ENCODE results near the gene PTTG1. TPM values are rescaled to one million over a fixed set of nuclear protein-coding genes. Genes with fewer than 3 reads are reported as not detected.

The PTTG1 gene
- total RNA-seq, 2 experiments from 2014 or later = 132 to 139 TPM

DNA sequence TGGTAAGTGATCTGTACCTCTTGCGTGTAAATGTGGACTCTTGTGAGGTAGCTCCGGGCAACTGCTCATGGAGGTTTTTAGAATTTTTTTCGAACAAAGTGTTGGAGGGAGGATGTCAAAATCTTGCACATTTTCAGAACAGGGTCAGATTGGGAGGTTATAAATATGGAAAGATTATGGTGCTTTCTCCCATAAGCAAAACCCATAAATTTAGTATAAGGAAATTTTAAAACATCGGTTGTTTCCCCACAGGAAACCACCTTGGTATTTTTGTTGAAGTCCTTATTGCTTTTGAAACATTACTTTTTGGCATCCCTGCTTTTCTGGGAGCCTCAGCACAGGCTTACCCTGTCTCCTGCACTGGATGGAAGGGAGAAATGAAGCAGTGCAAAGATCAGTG is 33.9 kb downstream of the PTTG1 start:
- POLR2A ChIA-PET = no interaction called here

GRCh38 chr5:160456480-160457177 is 35.0 kb downstream of the PTTG1 start:
- TF ChIP-seq, protein P1, sequence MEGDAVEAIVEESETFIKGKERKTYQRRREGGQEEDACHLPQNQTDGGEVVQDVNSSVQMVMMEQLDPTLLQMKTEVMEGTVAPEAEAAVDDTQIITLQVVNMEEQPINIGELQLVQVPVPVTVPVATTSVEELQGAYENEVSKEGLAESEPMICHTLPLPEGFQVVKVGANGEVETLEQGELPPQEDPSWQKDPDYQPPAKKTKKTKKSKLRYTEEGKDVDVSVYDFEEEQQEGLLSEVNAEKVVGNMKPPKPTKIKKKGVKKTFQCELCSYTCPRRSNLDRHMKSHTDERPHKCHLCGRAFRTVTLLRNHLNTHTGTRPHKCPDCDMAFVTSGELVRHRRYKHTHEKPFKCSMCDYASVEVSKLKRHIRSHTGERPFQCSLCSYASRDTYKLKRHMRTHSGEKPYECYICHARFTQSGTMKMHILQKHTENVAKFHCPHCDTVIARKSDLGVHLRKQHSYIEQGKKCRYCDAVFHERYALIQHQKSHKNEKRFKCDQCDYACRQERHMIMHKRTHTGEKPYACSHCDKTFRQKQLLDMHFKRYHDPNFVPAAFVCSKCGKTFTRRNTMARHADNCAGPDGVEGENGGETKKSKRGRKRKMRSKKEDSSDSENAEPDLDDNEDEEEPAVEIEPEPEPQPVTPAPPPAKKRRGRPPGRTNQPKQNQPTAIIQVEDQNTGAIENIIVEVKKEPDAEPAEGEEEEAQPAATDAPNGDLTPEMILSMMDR (IDR thresholded peaks at IDR 0.05) = no peak
- DNase-seq (no peak), ATAC-seq (no peak)
- no peak overlapping the region for H3K4me3 Mint-ChIP-seq
- POLR2A ChIA-PET = no interaction called here
- H3K36me3 Mint-ChIP-seq (ENCODE audit: low read depth) = no peaks in the 10 kb centered on the region
- no peaks in the 10 kb centered on the region for H3K9me3 Mint-ChIP-seq
- no peaks in the 10 kb centered on the region for H3K27me3 Mint-ChIP-seq
- H3K4me1 Mint-ChIP-seq (ENCODE audit: low read depth) = peaks cover 38% of the 10 kb centered on the region
- intact Hi-C loops (cut with micrococcal nuclease) = no loop called here
- H3K27ac Mint-ChIP-seq = no peak overlapping the region
- CTCF ChIA-PET = interaction anchor here (3.6 to 6.2 kb wide), 2 partner anchors 11 to 17 kb away, joined by 18 to 76 read pairs; no protein-coding TSS in a partner anchor

More for the DNA sequence above, 33.9 kb downstream of the PTTG1 start:
- no peak overlapping the region for H3K4me3 Mint-ChIP-seq
- CTCF ChIA-PET = interaction anchor here (2.8 kb wide), 1 partner anchor 17 kb away, joined by 19 read pairs; no protein-coding TSS in a partner anchor
- ATAC-seq (no peak), DNase-seq (no peak)
- no peak overlapping the region for H3K27ac Mint-ChIP-seq
- intact Hi-C loops (cut with micrococcal nuclease) = no loop called here
- H3K9me3 Mint-ChIP-seq = no peaks in the 10 kb centered on the region
- H3K27me3 Mint-ChIP-seq = no peaks in the 10 kb centered on the region
- TF ChIP-seq, protein P1 (IDR thresholded peaks at IDR 0.05) = no peak
- H3K4me1 Mint-ChIP-seq (ENCODE audit: low read depth) = peaks cover 37% of the 10 kb centered on the region
- no peaks in the 10 kb centered on the region for H3K36me3 Mint-ChIP-seq (ENCODE audit: low read depth)

GRCh38 chr5:160457252-160457651 is 35.6 kb downstream of the PTTG1 start:
- TF ChIP-seq, protein P1 (IDR thresholded peaks at IDR 0.05) = no peak
- CTCF ChIA-PET = interaction anchor here (3.6 to 6.2 kb wide), 2 partner anchors 10 to 17 kb away, joined by 18 to 76 read pairs; no protein-coding TSS in a partner anchor
- no peak overlapping the region for H3K4me3 Mint-ChIP-seq

GRCh38 chr5:160458806-160459800 is 37.4 kb downstream of the PTTG1 start:
- peak overlapping the region; percentile 85 for H3K27ac Mint-ChIP-seq
- peaks cover 50% of the 10 kb centered on the region for H3K4me1 Mint-ChIP-seq (ENCODE audit: low read depth)
- TF ChIP-seq, protein P1 (IDR thresholded peaks at IDR 0.05) = no peak
- intact Hi-C loops (cut with micrococcal nuclease) = no loop called here
- ATAC-seq = peak; percentile 88
- DNase-seq = peak; percentile 44
- H3K27me3 Mint-ChIP-seq = no peaks in the 10 kb centered on the region
- H3K9me3 Mint-ChIP-seq = no peaks in the 10 kb centered on the region
- no peaks in the 10 kb centered on the region for H3K36me3 Mint-ChIP-seq (ENCODE audit: low read depth)
- ChIA-PET CTCF (interaction anchor here (0.9 to 6.2 kb wide), 4 partner anchors 8 to 41 kb away, joined by 3 to 76 read pairs (median 11); no protein-coding TSS in a partner anchor), POLR2A (interaction anchor here (0.7 to 1.5 kb wide), 2 partner anchors 9 to 10 kb away, joined by 3 to 5 read pairs; no protein-coding TSS in a partner anchor)
- H3K4me3 Mint-ChIP-seq = no peak overlapping the region

More at GRCh38 chr5:160457252-160457651, 35.6 kb downstream of the PTTG1 start:
- H3K9me3 Mint-ChIP-seq = no peaks in the 10 kb centered on the region
- H3K27me3 Mint-ChIP-seq = no peaks in the 10 kb centered on the region
- H3K36me3 Mint-ChIP-seq (ENCODE audit: low read depth) = no peaks in the 10 kb centered on the region
- peaks cover 40% of the 10 kb centered on the region for H3K4me1 Mint-ChIP-seq (ENCODE audit: low read depth)
- intact Hi-C loops (cut with micrococcal nuclease) = no loop called here
- DNase-seq (no peak), ATAC-seq (no peak)
- POLR2A ChIA-PET = no interaction called here
- no peak overlapping the region for H3K27ac Mint-ChIP-seq

All from activated CD8-positive, alpha-beta T cell treated with anti-CD3 and anti-CD28 coated beads for 36 hours (primary cell).